RWPE1 (cell line): ENCODE measurements around the gene PLCD1.

Source experiments
- CTCF ChIA-PET: fragments of 350-600 bp; sonication (Branson Sonifier 250); formaldehyde crosslinking; extraction: SDS; loops from one replicate; lab custom pipeline; 2021; lab: Yijun Ruan, JAX
- POLR2A ChIA-PET: fragments of 400-600 bp; formaldehyde crosslinking; extraction: SDS; loops from one replicate; lab custom pipeline; 2020; ENCODE audit warnings: antibody characterized with exemption; ENCODE audit not compliant: low non-redundant PET; lab: Yijun Ruan, JAX
- DNase-seq: peaks from one replicate; pipeline ENCODE4 v3.0.0; 2012; ENCODE audit warnings: low spot score
- H3K27ac ChIP-seq: fragments of 450-650 bp; 2 replicates; pipeline ENCODE4 v1.5.1; 2017
- CTCF ChIP-seq: fragments of 450-650 bp; conservative IDR thresholded peaks from 2 replicates; pipeline ENCODE4 v1.5.1; 2017; ENCODE audit warnings: low read depth, mild to moderate bottlenecking

The PLCD1 gene

GRCh38 chr3:38046821-38047220 is 17.4 kb upstream of the PLCD1 start:
- no peak overlapping the region for H3K27ac ChIP-seq
- CTCF ChIA-PET = no interaction called here
- POLR2A ChIA-PET = no interaction called here
- DNase-seq = no peak
- no peak for TF ChIP-seq CTCF

- no peak for TF ChIP-seq CTCF
- DNase-seq = no peak
- CTCF ChIA-PET = no interaction called here
Measured at GRCh38 chr3:38046027-38046426, 16.6 kb upstream of the PLCD1 start.

DNA sequence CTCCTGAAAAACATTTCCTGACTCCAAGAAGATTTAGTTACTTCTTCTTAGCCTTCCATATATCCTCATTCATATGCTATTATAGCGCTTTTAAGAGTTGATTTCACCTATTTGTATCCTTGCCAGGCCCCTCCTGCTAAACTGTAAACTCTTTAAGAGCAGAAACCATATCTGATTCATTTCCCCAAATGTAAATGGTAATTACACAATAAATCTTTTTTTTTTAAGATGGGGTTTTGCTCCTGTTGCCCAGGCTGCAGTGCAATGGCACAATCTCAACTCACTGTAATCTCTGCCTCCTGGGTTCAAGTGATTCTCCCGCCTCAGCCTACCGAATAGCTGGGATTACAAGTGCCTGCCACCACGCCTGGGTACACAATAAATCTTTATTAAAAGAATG is 14.0 kb upstream of the PLCD1 start:
- POLR2A ChIA-PET = no interaction called here
- no peak overlapping the region for H3K27ac ChIP-seq
- no peak for TF ChIP-seq CTCF
- CTCF ChIA-PET = interaction anchor here (0.6 kb wide), 1 partner anchor 88 kb away, joined by 7 read pairs; no protein-coding TSS in a partner anchor
- DNase-seq = no peak

More at GRCh38 chr3:38046027-38046426, 16.6 kb upstream of the PLCD1 start:
- POLR2A ChIA-PET = no interaction called here
- no peak overlapping the region for H3K27ac ChIP-seq

DNA sequence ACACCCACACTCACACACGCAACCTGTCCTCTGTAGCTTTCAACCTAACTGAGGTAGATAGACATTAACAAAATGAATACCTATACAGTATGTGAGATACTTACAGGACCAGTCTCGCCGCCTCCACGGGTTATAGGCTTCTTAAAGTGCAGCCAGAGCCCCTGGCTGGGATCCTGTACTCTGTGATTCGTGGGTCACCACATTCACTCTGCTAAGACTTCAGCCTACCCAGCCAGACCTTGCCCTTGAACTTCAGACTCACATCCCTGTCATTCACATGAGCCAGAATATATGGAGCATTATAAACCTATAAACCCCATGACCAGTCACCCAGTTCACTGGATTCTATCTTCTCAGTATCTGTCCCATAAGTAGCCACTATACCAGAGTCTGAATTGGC is 11.0 kb upstream of the PLCD1 start:
- no peak overlapping the region; the same call in 1 of the 2 replicates for H3K27ac ChIP-seq
- no peak for DNase-seq
- no peak for TF ChIP-seq CTCF
- POLR2A ChIA-PET = no interaction called here
- CTCF ChIA-PET = no interaction called here

DNA sequence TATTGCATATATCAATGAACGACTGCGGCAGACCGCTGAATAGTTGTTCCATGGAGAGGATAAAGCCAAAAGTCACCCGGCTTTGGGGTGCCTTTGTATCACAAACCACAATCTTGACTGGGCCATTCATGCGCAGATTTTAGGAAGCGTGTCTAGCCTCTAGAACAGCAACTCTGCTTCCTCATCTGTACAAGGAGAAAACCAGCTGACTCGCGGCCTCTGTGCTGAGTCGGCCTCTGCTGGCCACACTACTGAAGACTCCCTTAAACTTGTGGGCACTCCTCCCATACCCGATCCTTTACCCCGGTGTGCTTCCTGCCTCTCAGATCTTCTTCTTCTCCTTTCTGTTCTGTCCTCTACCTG is 10.4 kb upstream of the PLCD1 start:
- CTCF ChIA-PET = no interaction called here
- POLR2A ChIA-PET = no interaction called here
- no peak for TF ChIP-seq CTCF
- H3K27ac ChIP-seq = no peak overlapping the region
- no peak for DNase-seq

DNA sequence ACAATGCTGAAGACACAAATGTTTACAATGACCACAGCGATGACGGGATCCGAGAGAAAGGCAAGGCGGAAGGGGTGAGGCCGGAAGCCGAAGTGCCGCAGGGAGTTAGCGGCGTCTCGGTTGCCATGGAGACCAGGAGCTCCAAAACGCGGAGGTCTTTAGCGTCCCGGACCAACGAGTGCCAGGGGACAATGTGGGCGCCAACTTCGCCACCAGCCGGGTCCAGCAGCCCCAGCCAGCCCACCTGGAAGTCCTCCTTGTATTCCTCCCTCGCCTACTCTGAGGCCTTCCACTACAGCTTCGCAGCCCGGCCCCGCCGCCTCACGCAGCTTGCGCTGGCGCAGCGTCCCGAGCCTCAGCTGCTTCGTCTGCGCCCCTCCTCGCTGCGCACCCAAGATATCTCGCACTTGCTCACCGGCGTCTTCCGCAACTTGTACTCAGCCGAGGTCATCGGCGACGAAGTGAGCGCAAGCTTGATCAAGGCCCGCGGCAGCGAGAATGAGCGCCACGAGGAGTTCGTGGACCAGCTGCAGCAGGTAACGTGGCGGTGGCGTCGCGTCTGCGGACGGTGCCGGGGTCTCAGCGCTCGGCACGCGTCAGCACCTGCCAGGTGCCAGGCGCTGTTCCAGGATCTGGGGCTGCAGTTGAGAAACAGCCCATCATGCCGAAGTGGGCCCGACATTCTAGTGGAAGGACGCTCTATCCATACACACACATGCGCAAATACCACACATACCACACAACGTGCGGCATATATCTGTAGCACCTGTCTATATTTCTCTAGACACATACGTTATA is 9.9 kb upstream of the PLCD1 start, which contains the start of gene DLEC1:
Gene DLEC1, plus strand, starts transcription at position 108 of the 798 bp plus-strand sequence. Its CDS starts 18 bp downstream, at position 126.
- POLR2A ChIA-PET = no interaction called here
- DNase-seq = no peak

More for the DNA sequence above, 9.9 kb upstream of the PLCD1 start, which contains the start of gene DLEC1:
- peak within 1 kb of the TSS; percentile 37 for H3K27ac ChIP-seq
- no peak for TF ChIP-seq CTCF
- CTCF ChIA-PET = no interaction called here
